GM19452 (cell line): ENCODE measurements around the gene NCBP2.
"Not testable (repeated sequence)": the region's sequence is repeated elsewhere in the genome, so short reads cannot be mapped to it uniquely, and the experiment has no call there.

Experiments used
- ATAC-seq: cut with Tn5 transposase; IDR thresholded peaks from one replicate; pipeline ENCODE4 v1.9.1; 2021; ENCODE audit not compliant: unreplicated experiment

NCBP2 gene

DNA sequence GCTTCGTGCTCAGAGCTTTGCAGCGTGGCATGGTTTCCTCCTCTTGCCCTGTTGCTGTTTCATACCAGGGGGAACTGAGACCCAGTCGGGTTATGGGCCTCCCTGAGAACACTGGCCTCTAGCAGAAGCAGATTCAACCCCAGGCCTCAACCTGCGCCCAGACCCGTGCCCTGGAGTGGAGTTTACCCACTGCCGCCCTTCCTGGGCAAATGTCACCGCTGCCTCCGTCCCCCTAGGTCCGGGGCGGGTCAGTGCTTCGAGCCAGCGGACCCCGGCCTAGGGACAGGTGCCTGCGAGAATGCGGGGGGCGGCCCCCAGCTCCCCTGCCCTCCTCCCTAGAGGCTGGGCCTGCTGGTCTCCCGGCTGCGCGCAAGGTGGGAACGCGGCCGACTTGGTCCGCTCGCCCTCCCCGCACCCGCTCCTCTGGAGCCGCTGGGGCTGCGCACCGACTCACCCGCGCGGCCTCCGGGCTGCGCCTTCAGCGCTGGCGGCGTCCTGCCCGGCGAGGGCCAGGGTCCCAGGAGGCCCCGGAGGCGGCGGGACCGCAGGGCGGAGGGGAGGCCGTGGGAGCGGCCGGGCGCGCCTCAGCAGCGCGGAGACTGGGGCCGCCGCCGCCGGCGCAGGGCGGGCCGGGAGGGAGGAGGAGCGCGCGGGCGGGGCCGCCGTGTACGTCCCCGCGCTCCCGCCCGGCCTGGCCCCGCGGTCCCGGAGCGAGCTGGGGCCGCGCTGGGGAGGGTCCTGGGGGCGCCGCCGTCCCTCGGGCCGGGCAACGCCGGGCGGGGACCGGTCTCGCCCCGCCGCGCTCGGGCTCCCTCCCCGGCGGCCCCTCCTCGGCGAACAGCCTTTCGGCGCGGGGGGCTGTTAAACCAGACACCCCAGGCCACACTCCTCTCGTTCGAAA lies 26.2 kb upstream of the NCBP2 start, which contains the start of gene PIGZ:
Gene PIGZ, minus strand, starts transcription at position 601 of the 901 bp plus-strand sequence. CDS start 16,802 bp downstream, outside the sequence.
- peak; percentile 70 for ATAC-seq

DNA sequence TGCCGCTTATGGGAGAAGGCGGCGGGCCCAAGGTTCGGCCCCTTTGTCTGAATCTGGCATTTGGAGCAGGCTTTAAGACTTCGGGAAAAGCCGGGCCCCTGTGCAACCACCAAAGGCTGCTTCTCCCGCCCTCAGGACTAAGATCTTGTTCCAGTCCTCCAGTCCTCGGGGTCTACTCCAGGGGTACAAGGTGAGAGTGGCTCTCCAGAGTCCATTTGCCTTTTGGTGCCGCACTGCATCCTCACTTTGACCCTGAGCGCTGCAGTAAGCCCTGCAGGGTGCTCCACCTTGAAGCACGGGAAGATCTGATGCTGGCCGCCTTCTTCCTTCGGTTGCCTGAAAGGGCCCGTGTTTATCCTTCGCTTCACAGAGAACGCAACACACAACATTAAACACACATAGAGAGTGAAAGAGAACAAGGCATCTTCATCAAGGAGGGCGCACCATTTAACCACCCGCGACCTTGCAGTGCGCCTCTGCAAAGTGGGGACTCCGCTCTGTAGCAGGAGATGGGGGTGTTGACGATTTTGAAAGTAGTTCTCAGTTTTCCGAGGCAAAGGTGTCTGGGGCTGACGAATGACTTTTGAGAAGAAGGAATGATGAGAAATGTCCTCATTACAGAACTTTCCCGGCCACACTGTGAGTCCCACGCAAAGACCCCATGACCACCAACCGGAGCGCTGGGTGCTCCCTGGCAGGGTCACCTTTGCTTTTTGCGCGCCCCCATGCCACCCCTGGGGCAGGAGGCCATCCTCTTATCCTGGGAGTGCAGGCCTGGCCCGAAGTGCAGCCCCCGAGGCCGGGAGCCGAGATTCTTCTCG lies 25.3 kb upstream of the NCBP2 start:
- no peak for ATAC-seq

DNA sequence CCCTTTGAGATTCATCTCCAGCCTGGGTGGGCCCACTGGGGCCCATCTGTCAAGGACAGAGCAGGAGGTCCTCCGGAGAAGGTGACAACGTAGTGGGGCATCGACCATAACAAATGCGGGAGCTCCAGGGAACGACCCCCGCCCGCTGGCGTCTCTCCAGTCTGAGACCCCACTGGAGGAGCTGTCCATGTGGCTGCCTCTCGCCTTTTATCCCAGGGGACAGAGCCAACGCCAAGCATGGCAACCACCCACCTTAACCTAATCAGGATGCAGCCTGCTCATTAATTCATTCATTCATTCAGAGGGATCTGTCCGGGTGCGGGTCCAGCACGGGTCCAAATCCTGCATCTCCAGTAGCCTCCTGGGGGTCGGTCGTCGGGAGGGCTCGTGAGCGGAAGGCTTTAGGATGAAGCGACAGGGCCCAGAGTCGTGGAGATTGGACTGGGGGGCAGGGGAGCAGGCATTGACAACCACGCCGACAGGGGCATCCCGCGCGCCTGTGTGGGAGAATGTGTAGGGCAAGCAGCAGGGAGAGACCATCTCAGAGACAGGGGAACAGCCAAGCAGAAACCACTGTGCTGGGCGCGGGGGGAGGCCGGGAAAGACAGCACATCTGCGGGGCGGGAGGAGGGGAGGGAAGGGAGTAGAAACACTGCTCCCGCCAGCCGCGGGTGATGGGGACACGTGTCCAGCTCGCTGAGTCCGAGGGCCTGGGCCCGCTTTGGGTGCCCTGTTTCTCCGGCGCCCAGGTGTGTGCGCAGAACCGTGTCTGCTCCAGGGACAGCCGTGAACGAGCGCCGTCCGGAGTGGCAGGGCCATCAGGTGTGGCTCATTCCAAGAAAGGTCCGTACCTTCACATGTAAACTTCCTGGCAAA lies 24.4 kb upstream of the NCBP2 start:
- ATAC-seq = no peak

DNA sequence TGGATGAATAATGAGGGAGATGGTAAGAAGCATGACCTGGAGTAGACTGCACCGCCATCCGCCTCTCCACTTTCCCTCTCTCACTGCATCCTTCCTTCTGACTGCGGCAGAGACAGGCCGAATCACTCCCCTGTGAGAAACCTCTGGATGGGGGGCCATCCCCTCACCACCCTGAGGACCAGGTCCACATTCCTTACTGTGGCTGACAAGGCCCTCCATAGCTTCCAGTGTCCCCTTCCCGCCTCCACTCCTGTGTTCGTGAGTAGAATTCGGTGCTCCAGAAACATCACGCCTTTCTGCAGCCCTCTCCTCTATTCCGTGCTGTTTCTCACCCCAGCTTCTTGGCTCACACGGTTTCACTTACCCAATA lies 23.5 kb upstream of the NCBP2 start:
- ATAC-seq = no peak

DNA sequence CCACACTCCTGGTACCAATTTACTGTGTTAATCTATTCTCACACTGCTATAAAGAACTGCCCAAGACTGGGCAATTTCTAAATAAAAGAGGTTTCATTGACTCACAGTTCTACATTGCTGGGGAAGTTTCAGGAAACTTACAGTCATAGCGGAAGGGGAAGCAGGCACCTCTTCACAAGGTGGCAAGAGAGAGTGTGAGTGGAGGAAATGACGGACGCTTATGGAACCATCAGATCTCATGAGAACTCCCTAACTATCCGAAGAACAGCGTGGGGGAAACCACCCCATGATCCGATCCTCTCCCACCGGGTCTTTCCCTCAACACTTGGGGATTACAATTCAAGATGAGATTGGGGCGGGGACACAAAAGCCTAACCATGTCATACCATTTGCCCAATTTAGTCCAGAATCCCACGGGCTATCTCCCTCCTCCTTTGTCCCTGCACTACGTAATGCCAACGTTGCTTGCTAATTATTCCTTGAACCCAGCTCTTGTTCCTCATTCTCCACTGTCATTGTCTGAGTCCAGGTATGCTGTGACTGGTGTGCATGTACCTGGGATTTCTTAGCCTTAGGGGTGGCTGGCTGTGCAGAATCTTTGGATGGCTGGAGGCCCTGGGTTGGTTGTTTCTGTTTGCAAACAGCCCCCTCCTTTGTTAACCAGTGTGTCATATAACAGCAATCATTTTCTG lies 22.9 kb upstream of the NCBP2 start:
- ATAC-seq = no peak

DNA sequence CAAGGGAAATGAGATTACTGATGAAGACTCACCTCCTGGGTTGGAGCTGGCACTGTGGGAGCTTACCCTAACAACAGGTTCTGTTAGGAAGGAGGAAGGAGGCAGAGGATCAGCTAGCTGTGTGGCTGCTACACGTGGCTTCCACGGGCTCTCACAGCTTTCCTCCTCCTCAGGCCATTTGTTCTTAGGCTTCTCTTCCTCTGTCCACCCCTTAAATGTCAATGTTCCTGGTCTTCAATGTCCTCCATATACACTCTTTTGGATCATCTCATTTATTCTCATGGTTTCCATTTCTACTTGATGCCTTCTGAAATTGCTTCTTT lies 21.3 kb upstream of the NCBP2 start:
- ATAC-seq = no peak

DNA sequence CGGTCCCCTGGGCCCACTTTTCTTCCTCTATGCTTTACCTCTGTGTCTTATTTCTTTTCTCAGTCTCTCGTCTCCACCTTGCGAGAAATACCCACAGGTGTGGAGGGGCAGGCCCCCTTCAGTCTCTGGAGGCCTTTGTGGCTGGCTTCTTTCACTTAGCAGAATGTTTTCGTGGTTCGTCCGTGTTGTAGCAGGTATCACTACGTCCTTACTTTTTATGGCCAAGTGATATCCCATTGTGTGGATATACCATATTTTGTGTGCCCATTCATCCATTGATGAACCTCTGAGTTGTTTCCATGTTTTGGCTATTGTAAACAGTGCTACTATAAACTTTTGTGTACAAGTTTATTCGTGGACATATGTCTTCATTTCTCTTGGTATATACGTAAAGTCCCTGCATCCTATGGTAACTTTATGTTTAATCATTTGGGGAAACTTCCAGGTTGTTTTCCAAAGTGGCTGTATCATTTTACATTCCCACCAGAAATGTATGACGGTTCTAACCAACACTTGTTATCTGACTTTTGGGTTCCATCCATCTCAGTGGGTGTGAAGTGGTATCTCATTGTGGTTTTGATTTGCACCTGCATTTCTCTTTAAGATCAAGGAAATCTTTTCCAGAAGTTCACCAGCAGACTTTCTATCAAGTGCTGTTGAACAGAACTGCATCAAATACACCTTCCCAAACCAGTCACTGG lies 20.8 kb upstream of the NCBP2 start:
- ATAC-seq = no peak

DNA sequence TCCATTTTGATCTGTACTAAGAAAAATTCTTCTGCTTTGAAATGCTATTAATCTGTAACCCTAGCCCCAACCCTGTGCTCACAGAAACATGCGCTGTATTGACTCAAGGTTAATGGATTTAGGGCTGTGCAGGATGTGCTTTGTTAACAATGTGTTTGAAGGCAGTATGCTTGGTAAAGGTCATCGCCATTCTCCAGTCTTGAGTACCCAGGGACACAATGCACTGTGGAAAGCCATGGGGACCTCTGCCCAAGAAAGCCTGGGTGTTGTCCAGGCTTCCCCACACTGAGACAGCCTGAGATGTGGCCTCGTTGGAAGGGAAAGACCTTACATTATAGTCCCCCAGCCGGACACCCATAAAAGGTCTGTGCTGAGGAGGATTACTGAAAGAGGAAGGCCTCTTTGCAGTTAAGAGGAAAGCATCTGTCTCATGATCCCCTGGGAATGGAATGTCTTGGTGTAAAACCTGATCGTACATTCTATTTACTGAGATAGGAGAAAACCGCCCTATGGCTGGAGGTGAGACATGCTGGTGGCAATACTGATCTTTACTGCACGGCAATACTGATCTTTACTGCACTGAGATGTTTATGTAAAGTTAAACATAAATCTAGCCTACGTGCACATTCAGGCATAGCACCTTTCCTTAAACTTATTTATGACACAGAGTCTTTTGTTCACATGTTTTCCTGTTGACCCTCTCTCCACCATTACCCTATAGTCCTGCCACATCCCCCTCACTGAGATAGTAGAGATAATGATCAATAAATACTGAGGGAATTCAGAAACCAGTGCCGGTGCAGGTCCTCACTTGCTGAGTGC lies 20.0 kb upstream of the NCBP2 start:
- no peak for ATAC-seq

DNA sequence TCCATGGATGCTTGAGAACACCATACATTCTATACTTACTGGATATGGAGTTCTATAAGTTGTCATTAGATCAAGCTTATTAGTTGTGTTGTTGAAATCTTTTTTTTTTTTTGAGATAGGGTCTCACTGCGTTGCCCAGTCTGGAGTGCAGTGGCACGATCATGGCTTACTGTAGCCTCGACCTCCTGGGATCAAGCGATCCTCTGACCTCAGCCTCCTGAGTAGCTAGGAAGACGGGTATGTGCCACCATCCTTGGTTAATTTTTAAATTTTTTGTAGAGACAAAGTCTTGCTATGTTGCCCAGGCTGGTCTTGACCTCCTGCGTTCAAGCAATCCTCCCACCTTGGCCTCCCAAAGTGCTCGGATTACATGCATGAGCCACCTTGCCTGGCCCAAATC lies 12.5 kb upstream of the NCBP2 start:
- no peak for ATAC-seq

DNA sequence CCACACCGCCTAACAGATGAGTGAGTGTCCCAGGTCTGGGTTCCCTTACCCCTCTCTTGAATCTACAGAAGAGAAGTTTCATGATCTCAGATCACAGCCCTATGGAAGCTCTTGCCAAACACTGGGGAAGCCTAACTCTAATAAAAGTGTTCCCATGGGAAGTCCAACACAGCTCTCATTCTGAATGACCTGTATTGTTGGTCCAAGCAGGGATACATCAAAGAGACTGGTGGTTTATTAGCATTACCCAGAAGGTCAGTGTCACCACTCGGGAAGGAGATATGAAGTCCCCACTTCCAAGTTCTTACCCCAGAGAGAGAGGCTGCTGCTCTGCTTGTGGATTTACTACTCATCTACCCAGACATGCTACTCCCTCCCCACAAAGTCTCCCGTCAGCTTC lies 9.0 kb upstream of the NCBP2 start:
- ATAC-seq = no peak

DNA sequence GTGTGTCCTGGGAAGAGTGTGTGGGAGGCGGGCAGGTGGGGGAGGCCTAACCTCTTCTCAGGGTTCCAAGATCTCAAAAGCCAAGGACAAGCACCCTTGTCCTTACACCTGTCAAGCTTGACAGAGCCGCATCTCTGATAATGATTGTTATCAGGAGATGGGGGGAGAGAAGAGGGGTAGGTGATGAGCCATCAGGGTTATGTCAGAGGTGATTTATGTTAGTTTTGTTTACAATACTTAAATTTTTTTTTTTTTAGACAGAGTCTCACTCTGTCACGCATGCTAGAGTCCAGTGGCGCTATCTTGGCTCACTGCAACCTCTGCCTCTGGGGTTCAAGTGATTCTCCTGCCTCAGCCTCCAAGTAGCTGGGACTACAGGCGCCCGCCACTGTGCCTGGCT lies 7.4 kb upstream of the NCBP2 start:
- ATAC-seq = no peak

DNA sequence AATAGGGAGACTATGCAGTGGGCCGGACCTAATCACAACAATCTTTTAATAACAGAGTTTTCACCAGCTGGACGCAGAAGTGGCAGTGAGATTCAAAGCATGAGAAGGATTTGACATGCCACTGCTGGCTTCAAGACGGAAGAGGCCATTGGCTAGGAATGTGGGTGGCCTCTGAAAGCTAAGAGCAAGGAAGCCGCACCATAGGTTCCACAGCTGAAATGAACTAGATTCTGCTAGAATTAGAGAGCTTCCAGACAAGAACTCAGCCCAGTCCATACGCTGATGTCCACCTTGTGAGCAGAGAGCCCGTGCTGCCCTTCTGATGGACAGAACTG lies 6.9 kb upstream of the NCBP2 start:
- ATAC-seq = no peak

DNA sequence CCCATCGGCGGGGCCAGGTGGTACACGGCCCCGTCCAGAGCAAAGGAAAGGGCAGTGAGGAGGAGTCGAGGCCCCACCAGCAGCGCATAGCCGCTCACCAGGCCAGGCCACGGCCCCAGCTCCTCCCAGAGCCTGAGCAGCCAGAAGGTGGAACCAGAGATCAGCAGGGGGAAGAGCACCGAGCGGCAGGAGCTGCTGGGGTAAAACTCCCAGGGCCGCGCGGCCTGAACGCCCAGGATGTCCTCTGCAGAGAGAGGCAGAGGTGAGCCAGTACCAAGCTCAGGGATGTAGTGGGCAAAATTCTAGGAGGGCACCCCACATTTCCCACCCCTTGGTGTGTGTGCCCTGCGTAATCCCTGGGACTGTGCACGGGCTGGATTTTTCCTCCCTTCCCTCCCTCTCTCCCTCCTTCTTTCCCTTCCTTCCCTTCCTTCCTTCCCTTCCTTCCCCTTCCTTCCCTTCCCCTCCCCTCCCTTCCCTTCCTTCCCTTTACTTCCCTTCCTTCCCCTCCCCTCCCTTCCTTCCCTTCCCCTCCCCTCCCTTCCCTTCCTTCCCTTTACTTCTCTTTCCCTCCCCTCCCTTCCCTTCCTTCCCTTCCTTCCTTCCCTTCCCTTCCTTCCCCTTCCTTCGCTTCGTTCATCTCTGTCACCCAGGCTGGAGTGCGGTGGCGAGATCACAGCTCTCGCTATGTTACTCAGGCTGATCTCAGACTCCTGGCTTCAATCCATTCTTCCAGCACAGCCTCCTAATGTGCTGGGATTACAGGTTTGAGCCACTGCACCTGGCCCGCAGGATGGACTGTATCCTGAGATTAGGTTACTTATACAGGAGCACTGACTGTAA lies 6.3 kb upstream of the NCBP2 start:
- no peak for ATAC-seq

DNA sequence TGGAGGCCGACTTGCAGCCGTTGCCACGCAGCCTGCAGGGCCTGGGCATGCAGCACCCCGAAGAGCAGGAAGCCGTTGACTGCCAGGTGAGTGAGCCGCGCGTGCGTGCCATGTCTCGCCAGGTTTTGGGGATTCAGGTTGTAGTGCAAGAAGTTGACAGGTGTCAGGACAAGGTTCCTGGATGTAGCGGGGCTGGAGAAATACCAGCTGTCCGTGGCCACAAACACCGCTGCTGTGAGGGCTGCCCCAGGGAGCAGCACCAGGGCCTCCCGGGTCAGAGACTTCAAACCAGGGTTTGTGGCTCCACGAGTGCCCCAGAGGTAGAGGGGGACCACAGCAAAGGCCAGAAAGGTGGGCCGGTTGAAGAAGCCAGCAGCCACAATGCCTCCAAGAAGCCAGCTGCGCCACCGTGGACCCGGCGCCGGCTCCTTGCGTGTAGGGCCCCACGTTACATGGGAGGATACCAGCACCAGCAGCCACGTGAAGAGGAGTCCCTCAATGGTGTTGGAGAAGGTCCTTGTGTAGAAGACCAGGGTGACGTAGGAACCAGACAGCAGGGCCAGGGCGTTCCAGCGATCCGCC lies 5.6 kb upstream of the NCBP2 start:
- ATAC-seq = no peak

DNA sequence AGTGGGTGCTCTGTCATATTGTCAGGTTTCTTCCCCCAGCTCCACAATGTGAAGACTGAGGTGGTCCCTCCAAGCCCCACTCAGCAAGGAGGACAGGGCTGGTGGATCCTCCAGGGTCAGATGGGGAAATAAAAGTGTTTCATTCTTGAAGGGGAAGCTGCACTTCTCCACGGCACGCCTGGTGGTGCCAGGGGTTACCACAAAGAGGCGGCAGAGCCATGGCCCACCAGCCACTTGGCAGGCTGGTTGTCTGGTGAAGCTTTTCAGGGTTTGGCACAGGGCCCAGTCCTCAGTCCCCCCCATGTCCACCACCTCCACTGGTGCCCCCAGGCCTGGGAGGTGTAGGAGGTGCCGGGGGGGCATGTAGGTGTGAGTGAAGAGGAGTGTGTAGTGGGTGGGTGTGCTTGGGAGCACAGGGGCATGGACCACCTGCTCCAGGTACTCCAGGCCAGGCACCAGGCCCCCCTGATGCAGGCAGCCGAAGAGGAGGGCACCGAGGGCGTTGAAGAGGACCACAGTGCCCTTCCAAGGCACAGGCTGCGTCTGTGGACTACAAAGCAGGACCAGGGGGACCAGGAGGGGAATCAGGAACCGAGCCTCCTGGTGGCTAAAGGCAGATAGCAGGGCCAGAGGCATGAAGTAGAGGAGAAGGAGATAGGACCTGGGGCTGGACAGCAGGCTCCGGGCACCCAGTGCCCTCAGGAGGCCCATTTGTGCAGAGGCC lies 5.0 kb upstream of the NCBP2 start:
- no peak for ATAC-seq

DNA sequence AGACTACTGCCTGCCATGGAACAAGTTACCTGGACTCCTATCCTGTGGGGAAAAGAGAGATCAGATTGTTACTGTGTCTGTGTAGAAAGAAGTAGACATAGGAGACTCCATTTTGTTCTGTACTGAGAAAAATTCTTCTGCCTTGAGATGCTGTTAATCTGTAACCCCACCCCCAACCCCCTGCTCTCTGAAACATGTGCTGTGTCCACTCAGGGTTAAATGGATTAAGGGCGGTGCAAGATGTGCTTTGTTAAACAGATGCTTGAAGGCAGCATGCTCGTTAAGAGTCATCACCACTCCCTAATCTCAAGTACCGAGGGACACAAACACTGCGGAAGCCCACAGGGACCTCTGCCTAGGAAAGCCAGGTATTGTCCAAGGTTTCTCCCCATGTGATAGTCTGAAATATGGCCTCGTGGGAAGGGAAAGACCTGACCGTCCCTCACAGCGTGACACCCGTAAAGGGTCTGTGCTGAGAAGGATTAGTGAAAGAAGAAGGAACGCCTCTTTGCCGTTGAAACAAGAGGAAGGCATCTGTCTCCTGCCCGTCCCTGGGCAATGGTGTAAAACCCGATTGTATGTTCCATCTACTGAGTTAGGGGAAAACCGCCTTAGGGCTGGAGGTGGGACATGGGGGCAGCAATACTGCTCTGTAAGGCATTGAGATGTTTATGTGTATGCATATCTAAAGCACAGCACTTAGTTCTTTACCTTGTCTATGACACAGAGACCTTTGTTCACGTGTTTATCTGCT lies 1.9 kb upstream of the NCBP2 start:
- not testable (repeated sequence) for ATAC-seq

DNA sequence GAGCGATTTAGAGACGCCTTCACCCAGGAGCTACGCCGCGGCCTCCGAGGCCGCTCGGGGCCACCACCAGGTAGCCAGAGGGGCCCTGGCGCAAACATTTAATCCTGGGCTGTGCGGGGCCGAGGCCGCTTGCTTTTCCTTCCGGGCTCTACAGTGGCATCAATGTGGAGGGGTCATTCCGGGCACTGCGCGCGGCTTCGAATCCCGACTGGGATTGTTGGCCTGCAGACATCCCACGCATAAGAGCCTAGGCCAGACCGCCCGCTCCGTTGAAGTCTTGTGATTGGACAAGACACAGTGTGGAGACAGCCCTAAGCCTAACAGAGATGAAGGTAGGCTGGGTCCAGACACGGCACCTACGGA lies 568 bp upstream of the NCBP2 start:
- ATAC-seq = no peak
